ENCODE data around the gene EHMT2.
A peak's percentile ranks its signal among the peaks of the same experiment; 100 is the strongest.

The EHMT2 gene

GRCh38 chr6:31834367-31835250 lies 62.9 kb downstream of the EHMT2 start:
- TF ChIP-seq CTCF (IDR thresholded peaks at IDR 0.05; ENCODE audit: borderline replicate concordance, extremely low read depth, low read length, poor library complexity, severe bottlenecking) (no peak), EZH2 (IDR thresholded peaks at IDR 0.05; ENCODE audit: borderline replicate concordance, low read depth, low read length, severe bottlenecking) (no peak)
- Histone ChIP-seq H3K9me3 (ENCODE audit: insufficient read depth, low read length, severe bottlenecking) (no peaks in the 10 kb centered on the region), H3K79me2 (ENCODE audit: insufficient read depth, low read length) (peaks cover 88% of the 10 kb centered on the region), H3K27me3 (ENCODE audit: insufficient read depth, low read length, poor library complexity) (no peaks in the 10 kb centered on the region), H4K20me1 (ENCODE audit: insufficient read depth, low read length) (peaks cover 40% of the 10 kb centered on the region), H3K4me3 (ENCODE audit: low read depth in 1 of 2, low read length in 2 of 2) (peak overlapping the region; percentile 86 to 92), H3K4me2 (ENCODE audit: insufficient read depth, low read length) (peak overlapping the region; percentile 88), H2AFZ (ENCODE audit: low read depth, low read length) (peak overlapping the region; percentile 70), H3K4me1 (ENCODE audit: insufficient read depth, low read length) (peaks cover 67% of the 10 kb centered on the region), H3K36me3 (ENCODE audit: insufficient read depth, low read length) (peaks cover 44% of the 10 kb centered on the region), H3K9ac (ENCODE audit: low read depth, low read length) (peak overlapping the region; percentile 81), H3K27ac (ENCODE audit: low read length) (peak overlapping the region; percentile 95)
- ATAC-seq (ENCODE audit: insufficient read depth, low read depth) (peak; percentile 75), DNase-seq (peak; percentile 84)

GRCh38 chr6:31831350-31832215 lies 65.9 kb downstream of the EHMT2 start:
- Histone ChIP-seq H3K79me2 (ENCODE audit: insufficient read depth, low read length) (peaks cover 65% of the 10 kb centered on the region), H3K9me3 (ENCODE audit: insufficient read depth, low read length, severe bottlenecking) (no peaks in the 10 kb centered on the region), H3K4me2 (ENCODE audit: insufficient read depth, low read length) (peak overlapping the region; percentile 72), H3K36me3 (ENCODE audit: insufficient read depth, low read length) (peaks cover 14% of the 10 kb centered on the region), H4K20me1 (ENCODE audit: insufficient read depth, low read length) (peaks cover 11% of the 10 kb centered on the region), H3K27ac (ENCODE audit: low read length) (peak overlapping the region; percentile 87), H3K27me3 (ENCODE audit: insufficient read depth, low read length, poor library complexity) (no peaks in the 10 kb centered on the region), H3K4me1 (ENCODE audit: insufficient read depth, low read length) (peaks cover 48% of the 10 kb centered on the region), H3K9ac (ENCODE audit: low read depth, low read length) (peak overlapping the region; percentile 69), H2AFZ (ENCODE audit: low read depth, low read length) (no peak overlapping the region), H3K4me3 (ENCODE audit: low read depth in 1 of 2, low read length in 2 of 2) (peak overlapping the region; percentile 62 to 73; a peak in 3 of 4 replicates)
- no peak for DNase-seq
- TF ChIP-seq EZH2 (IDR thresholded peaks at IDR 0.05; ENCODE audit: borderline replicate concordance, low read depth, low read length, severe bottlenecking) (no peak), CTCF (IDR thresholded peaks at IDR 0.05; ENCODE audit: borderline replicate concordance, extremely low read depth, low read length, poor library complexity, severe bottlenecking) (no peak)
- no peak for ATAC-seq (ENCODE audit: insufficient read depth, low read depth)

DNA sequence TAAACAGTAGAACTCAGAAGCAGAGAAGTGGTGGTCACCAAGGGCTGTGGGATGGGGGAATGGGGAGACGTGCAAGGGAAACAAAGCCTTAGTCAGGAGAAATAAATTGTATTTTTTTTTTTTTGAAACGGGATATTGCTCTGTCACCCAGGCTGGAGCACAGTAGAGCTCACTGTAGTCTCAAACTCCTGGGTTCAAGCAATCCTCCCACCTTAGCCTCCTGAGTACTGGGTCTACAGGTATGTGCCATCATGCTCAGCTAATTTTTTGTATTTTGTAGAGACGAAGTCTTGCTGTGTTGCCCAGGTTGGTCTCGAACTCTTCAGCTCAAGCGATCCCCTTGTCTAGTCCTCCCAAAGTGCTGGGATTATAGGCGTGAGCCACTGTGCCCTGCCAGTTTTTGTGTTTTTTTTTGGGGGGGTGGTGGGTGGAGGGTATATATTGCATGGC lies 66.6 kb downstream of the EHMT2 start:
- H3K79me2 ChIP-seq (ENCODE audit: insufficient read depth, low read length): peaks cover 59% of the 10 kb centered on the region
- ATAC-seq (ENCODE audit: insufficient read depth, low read depth): no peak
- H3K27me3 ChIP-seq (ENCODE audit: insufficient read depth, low read length, poor library complexity): no peaks in the 10 kb centered on the region
- H3K4me2 ChIP-seq (ENCODE audit: insufficient read depth, low read length): peak overlapping the region; percentile 72
- H2AFZ ChIP-seq (ENCODE audit: low read depth, low read length): no peak overlapping the region; the same call in 1 of the 2 replicates
- peak overlapping the region; percentile 62 to 73; a peak in 3 of 4 replicates for H3K4me3 ChIP-seq (ENCODE audit: low read depth in 1 of 2, low read length in 2 of 2)
- H4K20me1 ChIP-seq (ENCODE audit: insufficient read depth, low read length): peaks cover 4% of the 10 kb centered on the region; the same call in 1 of the 2 replicates
- peaks cover 48% of the 10 kb centered on the region for H3K4me1 ChIP-seq (ENCODE audit: insufficient read depth, low read length)
- no peak for TF ChIP-seq EZH2 (IDR thresholded peaks at IDR 0.05; ENCODE audit: borderline replicate concordance, low read depth, low read length, severe bottlenecking)
- TF ChIP-seq CTCF (IDR thresholded peaks at IDR 0.05; ENCODE audit: borderline replicate concordance, extremely low read depth, low read length, poor library complexity, severe bottlenecking): no peak
- peak overlapping the region; percentile 69 for H3K9ac ChIP-seq (ENCODE audit: low read depth, low read length)
- no peaks in the 10 kb centered on the region for H3K9me3 ChIP-seq (ENCODE audit: insufficient read depth, low read length, severe bottlenecking)
- H3K36me3 ChIP-seq (ENCODE audit: insufficient read depth, low read length): peaks cover 7% of the 10 kb centered on the region
- peak overlapping the region; percentile 87 for H3K27ac ChIP-seq (ENCODE audit: low read length)
- DNase-seq: no peak
